Right lobe of liver (tissue), 6 donors: Measurements from ENCODE around the gene GLIPR1. TPM values are rescaled to one million over a fixed set of nuclear protein-coding genes. Genes with fewer than 3 reads are reported as not detected.

Source experiments
- ATAC-seq, 4 donors: fragments of 200-7000 bp; cut with Tn5 transposase; one replicate each; pipeline ENCODE4 v1.9.1; 2020; ENCODE audit warnings: mild to moderate bottlenecking in 4 of 4, moderate library complexity in 4 of 4
- DNase-seq, 3 donors: peaks; one replicate each; pipeline ENCODE4 v3.0.0-alpha.2; 2020
- H3K27ac ChIP-seq, 3 donors: fragments of 200-600 bp; one replicate each; pipeline ENCODE4 v1.8.0; 2022
- H3K27me3 ChIP-seq, 2 donors: fragments of 200-600 bp; one replicate each; pipeline ENCODE4 v1.8.0; 2022
- H3K36me3 ChIP-seq, 4 donors: fragments of 200-600 bp; sonication (generic) in 1 of 4; one replicate each; pipeline versions ENCODE4 v1.5.1 to v1.8.0; 2017 to 2022; ENCODE audit warnings: control low read depth in 1 of 4
- H3K4me1 ChIP-seq, 4 donors: fragments of 200-600 bp; sonication (generic) in 1 of 4; one replicate each; pipeline versions ENCODE4 v1.5.1 to v1.8.0; 2017 to 2022; ENCODE audit warnings: control low read depth in 1 of 4
- H3K4me3 ChIP-seq, 3 donors: fragments of 200-600 bp; one replicate each; pipeline ENCODE4 v1.8.0; 2022
- H3K9me3 ChIP-seq, 4 donors: fragments of 200-600 bp; sonication (generic) in 1 of 4; one replicate each; pipeline versions ENCODE4 v1.5.1 to v1.8.0; 2017 to 2022; ENCODE audit warnings: control low read depth in 1 of 4
- CTCF ChIP-seq, 4 donors: fragments of 200-600 bp in 3 of 4; fragments of 450-650 bp in 1 of 4; IDR thresholded peaks; one replicate each; pipeline versions ENCODE4 v1.5.1 to v1.8.0; 2016 to 2022; ENCODE audit warnings: antibody characterized with exemption in 4 of 4, mild to moderate bottlenecking in 2 of 4
- POLR2A ChIP-seq: fragments of 450-650 bp; IDR thresholded peaks from one replicate; pipeline ENCODE4 v1.6.1; 2017; ENCODE audit warnings: antibody characterized with exemption, mild to moderate bottlenecking
- whole genome bisulfite sequencing: methylation state at CpG from one replicate; pipeline ENCODE4 v1.1.6; 2018; ENCODE audit warnings: low coverage, low lambda C conversion rate; ENCODE audit not compliant: insufficient coverage; ENCODE audit errors: missing lambda C conversion rate; 5-methylcytosine and 5-hydroxymethylcytosine counted together
- intact Hi-C, 2 donors: fragments of 100-400 bp; cut with DNase I; formaldehyde crosslinking; loops; one replicate each; pipeline versions ENCODE4 v1.11.2 to v1.14.1; 2022
- total RNA-seq, 6 experiments: library from RNA; depleted of rRNA in 2 of 6; stranded (reverse); fragments of >200 nt in 2 of 6; fragmentation: NEBNext Ultra II Directional in 3 of 6; extraction: Animal tissue kit (Norgen Biotek cat#: 25700) in 3 of 6; gene quantifications; one replicate each; pipeline versions ENCODE4 v1.1.0 to v1.2.4, GENCODE V29; 2016 to 2023
- donor health status: DM: no; HTN: yes; CAD: no.
- donor health status: DM: no; HTN: no; CAD: no.
- donor health status: DM: no; HTN: no; CAD: no.
- donor health status: DM: no; HTN: yes; CAD: no.
- donor health status: DM: no; HTN: yes; CAD: no.

Gene GLIPR1
- total RNA-seq, 6 experiments from 2014 or later, result 3.4 to 16.2 (median 4.0) TPM

GRCh38 chr12:75529826-75530225 is 49.3 kb downstream of the GLIPR1 start:
- DNase-seq, result no peak
- intact Hi-C loops, result loop anchor here (10.0 kb wide), 1 partner anchor 505 kb away; the partner anchor contains the start of gene PHLDA1 (in 2 of the 2)
- no peaks in the 10 kb centered on the region for H3K4me1 ChIP-seq
- no peaks in the 10 kb centered on the region for H3K27me3 ChIP-seq
- H3K36me3 ChIP-seq, result no peaks in the 10 kb centered on the region
- no peak overlapping the region for H3K4me3 ChIP-seq
- WGBS, result 50% methylated on average over 1 of the region's 1 CpG
- no peak overlapping the region for H3K27ac ChIP-seq
- no peak for ATAC-seq
- H3K9me3 ChIP-seq, result no peaks in the 10 kb centered on the region
- no peak for TF ChIP-seq POLR2A
- no peak for TF ChIP-seq CTCF (IDR thresholded peaks at IDR 0.05)

GRCh38 chr12:75533239-75533638 is 52.7 kb downstream of the GLIPR1 start:
- DNase-seq, result no peak
- no peaks in the 10 kb centered on the region for H3K27me3 ChIP-seq
- no peak for ATAC-seq
- H3K27ac ChIP-seq, result no peak overlapping the region
- no peak overlapping the region for H3K4me3 ChIP-seq
- no peaks in the 10 kb centered on the region for H3K9me3 ChIP-seq
- intact Hi-C loops, result no loop called here
- WGBS, result 88% methylated on average over 2 of the region's 2 CpGs
- no peaks in the 10 kb centered on the region for H3K4me1 ChIP-seq
- TF ChIP-seq POLR2A, result no peak
- no peak for TF ChIP-seq CTCF (IDR thresholded peaks at IDR 0.05)
- no peaks in the 10 kb centered on the region for H3K36me3 ChIP-seq

GRCh38 chr12:75539889-75540288 is 59.3 kb downstream of the GLIPR1 start:
- WGBS, result 66% methylated on average over 2 of the region's 2 CpGs
- no peaks in the 10 kb centered on the region for H3K9me3 ChIP-seq
- no peaks in the 10 kb centered on the region for H3K27me3 ChIP-seq
- H3K27ac ChIP-seq, result no peak overlapping the region
- no peaks in the 10 kb centered on the region for H3K4me1 ChIP-seq
- no peak for ATAC-seq
- H3K4me3 ChIP-seq, result no peak overlapping the region
- intact Hi-C loops, result no loop called here
- TF ChIP-seq POLR2A (no peak), CTCF (IDR thresholded peaks at IDR 0.05) (no peak)
- no peak for DNase-seq
- no peaks in the 10 kb centered on the region for H3K36me3 ChIP-seq

GRCh38 chr12:75542942-75543341 is 62.4 kb downstream of the GLIPR1 start:
- DNase-seq, result no peak
- H3K27ac ChIP-seq, result no peak overlapping the region
- H3K9me3 ChIP-seq, result no peaks in the 10 kb centered on the region
- no peak for ATAC-seq
- no peak overlapping the region for H3K4me3 ChIP-seq
- TF ChIP-seq CTCF (IDR thresholded peaks at IDR 0.05) (no peak), POLR2A (no peak)
- H3K36me3 ChIP-seq, result no peaks in the 10 kb centered on the region
- no peaks in the 10 kb centered on the region for H3K27me3 ChIP-seq
- intact Hi-C loops, result no loop called here
- H3K4me1 ChIP-seq, result no peaks in the 10 kb centered on the region
- WGBS, result 39% methylated on average over 1 of the region's 1 CpG

- ATAC-seq, result no peak
- intact Hi-C loops, result no loop called here
Observed at GRCh38 chr12:75543529-75543928, 63.0 kb downstream of the GLIPR1 start.

More at GRCh38 chr12:75543529-75543928, 63.0 kb downstream of the GLIPR1 start:
- Histone ChIP-seq H3K9me3 (no peaks in the 10 kb centered on the region), H3K36me3 (no peaks in the 10 kb centered on the region), H3K27ac (no peak overlapping the region), H3K4me1 (no peaks in the 10 kb centered on the region), H3K4me3 (no peak overlapping the region), H3K27me3 (no peaks in the 10 kb centered on the region)
- TF ChIP-seq POLR2A (no peak), CTCF (IDR thresholded peaks at IDR 0.05) (no peak)
- DNase-seq, result no peak
- 86% methylated on average over 1 of the region's 1 CpG for WGBS
